B cell (primary cell): Measurements from ENCODE around the gene FIBP. TPM values are rescaled to one million over a fixed set of nuclear protein-coding genes. Genes with fewer than 3 reads are reported as not detected.

Experiments used
- ATAC-seq: fragments of 200-7000 bp; cut with Tn5 transposase; one replicate; pipeline ENCODE4 v1.10.0; 2021; ENCODE audit warnings: low read depth, mild to moderate bottlenecking, moderate number of reproducible peaks, moderate library complexity
- CTCF ChIA-PET: fragments of 350-600 bp; sonication (Branson Sonifier 250); formaldehyde crosslinking; loops from one replicate; lab custom pipeline; 2021; ENCODE audit warnings: antibody characterized with exemption, inconsistent platforms; lab: Charles Lee
- POLR2A ChIA-PET: fragments of 350-600 bp; sonication (Branson Sonifier 250); formaldehyde crosslinking; loops from one replicate; lab custom pipeline; 2021; ENCODE audit warnings: antibody characterized with exemption; lab: Charles Lee
- DNase-seq: peaks from one replicate; pipeline ENCODE4 v3.0.0; 2013
- H2AFZ ChIP-seq: 2 replicates; pipeline ENCODE4 v1.6.1; 2012; ENCODE audit warnings: mild to moderate bottlenecking, low read depth, low read length; ENCODE audit not compliant: insufficient read depth, poor library complexity, severe bottlenecking
- H3K27ac ChIP-seq, 2 donors: 1 replicate in 1 of 2; 2 replicates in 1 of 2; pipeline ENCODE4 v1.5.1; 2012 to 2013; ENCODE audit warnings: low read length in 2 of 2, mild to moderate bottlenecking in 2 of 2, moderate library complexity in 1 of 2
- H3K27me3 ChIP-seq, 4 experiments: fragments of 200-600 bp in 1 of 4; sonication (generic) in 1 of 4; replicated peaks in 1 of 4; 1 replicate in 2 of 4; 2 replicates in 2 of 4; pipeline versions ENCODE4 v1.6.1 to v1.7.0; 2013 to 2016; ENCODE audit warnings: low read length in 3 of 4, mild to moderate bottlenecking in 2 of 4, mixed read lengths in 1 of 4, moderate library complexity in 1 of 4; ENCODE audit not compliant: insufficient read depth in 4 of 4, control insufficient read depth in 3 of 4; ENCODE audit errors: control extremely low read depth in 1 of 4
- H3K36me3 ChIP-seq, 2 experiments: replicated peaks in 1 of 2; 1 replicate in 1 of 2; 2 replicates in 1 of 2; pipeline versions ENCODE4 v1.6.1 to v1.7.1; 2013; ENCODE audit warnings: low read length in 1 of 2; ENCODE audit not compliant: insufficient read depth in 2 of 2, control insufficient read depth in 1 of 2; ENCODE audit errors: control extremely low read depth in 1 of 2, extremely low read depth in 1 of 2
- H3K4me1 ChIP-seq, 2 donors: fragments of 200-600 bp in 1 of 2; sonication (generic) in 1 of 2; 1 replicate in 1 of 2; 2 replicates in 1 of 2; pipeline versions ENCODE4 v1.5.1 to v1.6.1; 2013 to 2017; ENCODE audit warnings: low read length in 2 of 2; ENCODE audit not compliant: control insufficient read depth in 2 of 2, insufficient read depth in 2 of 2
- H3K4me2 ChIP-seq: replicated peaks from 2 replicates; pipeline ENCODE3; 2012; ENCODE audit warnings: mild to moderate bottlenecking, low read depth, low read length; ENCODE audit not compliant: poor library complexity, severe bottlenecking
- H3K4me3 ChIP-seq, 5 experiments: fragments of 200-600 bp in 1 of 5; sonication (generic) in 1 of 5; 1 replicate in 3 of 5; 2 replicates in 2 of 5; pipeline versions ENCODE4 v1.5.1 to v1.7.0; 2011 to 2016; ENCODE audit warnings: low read length in 4 of 5, mild to moderate bottlenecking in 4 of 5, low read depth in 2 of 5, control low read depth in 1 of 5, moderate library complexity in 1 of 5; ENCODE audit not compliant: insufficient read depth in 1 of 5; ENCODE audit errors: control extremely low read depth in 1 of 5, extremely low read depth in 1 of 5
- H3K79me2 ChIP-seq: fragments of 200-600 bp; sonication (generic); one replicate; pipeline ENCODE4 v1.6.0; 2016; ENCODE audit warnings: low read length; ENCODE audit not compliant: control insufficient read depth, insufficient read depth
- H3K9ac ChIP-seq: fragments of 200-600 bp; sonication (generic); 2 replicates; pipeline ENCODE4 v1.6.1; 2017; ENCODE audit warnings: mild to moderate bottlenecking, low read length, moderate library complexity
- H3K9me3 ChIP-seq, 3 donors: one replicate each; pipeline versions ENCODE4 v1.6.1 to v1.7.1; 2013; ENCODE audit warnings: low read length in 2 of 3; ENCODE audit not compliant: control insufficient read depth in 2 of 3, insufficient read depth in 1 of 3; ENCODE audit errors: control extremely low read depth in 1 of 3
- H4K20me1 ChIP-seq: 2 replicates; pipeline ENCODE4 v1.6.0; 2012; ENCODE audit warnings: mild to moderate bottlenecking, low read length; ENCODE audit not compliant: insufficient read depth, control insufficient read depth, poor library complexity, severe bottlenecking
- H3K27ac Mint-ChIP-seq: one replicate; pipeline ENCODE4 v1.8.0; 2021; ENCODE audit warnings: mixed read lengths
- H3K27me3 Mint-ChIP-seq: one replicate; pipeline ENCODE4 v1.8.0; 2021; ENCODE audit warnings: mixed read lengths
- H3K4me1 Mint-ChIP-seq: one replicate; pipeline ENCODE4 v1.8.0; 2021; ENCODE audit warnings: mixed read lengths
- H3K4me3 Mint-ChIP-seq: one replicate; pipeline ENCODE4 v1.8.0; 2021; ENCODE audit warnings: mixed read lengths
- H3K9me3 Mint-ChIP-seq: one replicate; pipeline ENCODE4 v1.8.0; 2022; ENCODE audit warnings: mixed read lengths; ENCODE audit not compliant: insufficient read depth
- CTCF ChIP-seq: fragments of 200-600 bp; IDR thresholded peaks from one replicate; pipeline ENCODE4 v1.8.0; 2022; ENCODE audit warnings: antibody characterized with exemption, mild to moderate bottlenecking
- EZH2 ChIP-seq: IDR thresholded peaks from 2 replicates; pipeline ENCODE4 v1.6.1; 2012; ENCODE audit warnings: borderline replicate concordance, low read depth, mild to moderate bottlenecking, moderate library complexity, low read length; ENCODE audit not compliant: insufficient read depth, poor library complexity, severe bottlenecking
- WGBS: methylation state at CpG from one replicate; pipeline ENCODE4 v1.1.5; 2013; ENCODE audit warnings: missing lambda C conversion rate; ENCODE audit not compliant: insufficient coverage; 5-methylcytosine and 5-hydroxymethylcytosine counted together
- intact Hi-C: fragments of 100-400 bp; cut with micrococcal nuclease; formaldehyde crosslinking; loops from one replicate; pipeline ENCODE4 v1.10.0; 2022
- polyA plus RNA-seq: library from polyadenylated mRNA; depleted of rRNA; stranded (reverse); fragments of >200 nt; gene quantifications from 2 replicates; pipeline ENCODE4 v1.2.3, GENCODE V29; 2012
- total RNA-seq, 2 donors: library from RNA; stranded (reverse); fragments of 120-200 nt in 1 of 2; gene quantifications; 1 replicate in 1 of 2; 2 replicates in 1 of 2; pipeline versions ENCODE4 v1.2.3 to v1.2.4, GENCODE V29; 2013 to 2022

Gene FIBP
- total and polyA plus RNA-seq, 2 donors (not counting 1 experiment from before 2014, with no cell fraction given), result 63.4 to 128 TPM

DNA sequence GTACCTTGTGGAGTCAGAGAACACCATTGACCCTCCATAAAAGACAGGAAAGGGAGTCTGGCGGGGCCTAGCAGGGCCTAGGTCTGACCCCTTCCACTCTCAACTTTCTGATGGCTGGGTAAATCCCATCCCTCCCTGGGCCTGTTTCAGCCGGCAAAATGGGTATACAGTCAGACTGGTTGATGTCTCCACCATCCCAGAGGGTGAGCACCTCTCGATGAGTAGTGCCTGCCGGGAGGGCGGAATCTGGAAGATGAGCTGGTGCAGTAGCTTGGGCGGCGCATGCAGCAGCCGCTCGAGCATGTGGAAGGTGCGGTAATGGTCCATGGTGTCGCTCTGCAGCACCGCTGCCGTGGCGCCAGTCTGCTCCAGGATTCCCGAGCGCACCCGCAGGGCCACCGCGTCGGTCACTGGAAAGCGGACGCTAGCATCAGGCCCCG, 528 bp downstream of the FIBP start:
- DNase-seq (no peak), ATAC-seq (no peak)
- POLR2A ChIA-PET, result interaction anchor here (0.6 to 6.2 kb wide), 19 partner anchors 10 to 1109 kb away, joined by 3 to 65 read pairs (median 6); partner anchors contain the start of genes BANF1, C11orf68, CFL1 and DRAP1
- H3K9me3 ChIP-seq, result no peaks in the 10 kb centered on the region
- peak overlapping the region; percentile 63 to 88 (median 75) for H3K4me3 ChIP-seq
- CTCF ChIA-PET, result interaction anchor here (0.6 to 15.5 kb wide), 32 partner anchors 9 to 515 kb away, joined by 3 to 244 read pairs (median 6); partner anchors contain the start of genes BANF1, C11orf68, CFL1 and CTSW
- TF ChIP-seq EZH2 (no peak), CTCF (no peak)
- peak overlapping the region; percentile 99 for H2AFZ ChIP-seq
- 6% methylated on average over 22 of the region's 23 CpGs for WGBS
- peak overlapping the region; percentile 85 for H3K27ac ChIP-seq
- H3K79me2 ChIP-seq, result peaks cover 40% of the 10 kb centered on the region
- H3K4me2 ChIP-seq, result peak overlapping the region; percentile 99
- H3K36me3 ChIP-seq, result peaks cover 0 to 28% of the 10 kb centered on the region in 2 experiments
- peaks cover 42 to 57% of the 10 kb centered on the region in 2 donors for H3K4me1 ChIP-seq
- H4K20me1 ChIP-seq, result peaks cover 26% of the 10 kb centered on the region
- H3K27me3 Mint-ChIP-seq, result no peaks in the 10 kb centered on the region
- H3K27me3 ChIP-seq, result no peaks in the 10 kb centered on the region
- intact Hi-C loops, result loop anchor here (1.0 to 2.0 kb wide), 6 partner anchors 15 to 115 kb away; partner anchors contain the start of genes BANF1, C11orf68, DRAP1 and EFEMP2
- peaks cover 61% of the 10 kb centered on the region for H3K4me1 Mint-ChIP-seq
- no peaks in the 10 kb centered on the region for H3K9me3 Mint-ChIP-seq
- H3K4me3 Mint-ChIP-seq, result peak overlapping the region; percentile 98
- peak overlapping the region; percentile 98 for H3K27ac Mint-ChIP-seq
- H3K9ac ChIP-seq, result peak overlapping the region; percentile 96
